ENCODE results near the gene PRKD2.

- TF ChIP-seq CTCF (IDR thresholded peaks at IDR 0.05) (no peak), POLR2A (IDR thresholded peaks at IDR 0.05) (no peak), EP300 (IDR thresholded peaks at IDR 0.05) (peak in 1 of 2 donors; percentile 87)
These were observed 43.0 kb upstream of the PRKD2 start for GRCh38 chr19:46759817-46760333.

All from tibial nerve (tissue), 4 donors.